NCI-H460 (cell line): ENCODE measurements around the gene KMT2C. TPM values are rescaled to one million over a fixed set of nuclear protein-coding genes. Genes with fewer than 3 reads are reported as not detected.
"Not testable (repeated sequence)": the region's sequence is repeated elsewhere in the genome, so short reads cannot be mapped to it uniquely, and the experiment has no call there.

ENCODE experiments used
- DNase-seq: peaks from one replicate; pipeline ENCODE4 v3.0.0-alpha.2; 2016; ENCODE audit warnings: low read depth; ENCODE audit errors: extremely low read depth
- total RNA-seq: library from RNA; depleted of rRNA; stranded (reverse); fragments of >200 nt; shearing (Covaris generic); gene quantifications from 2 replicates; pipeline ENCODE4 v1.2.3, GENCODE V29; 2014

Gene KMT2C
- total RNA-seq, 1 experiment from 2014 or later: 18.6 TPM

DNA sequence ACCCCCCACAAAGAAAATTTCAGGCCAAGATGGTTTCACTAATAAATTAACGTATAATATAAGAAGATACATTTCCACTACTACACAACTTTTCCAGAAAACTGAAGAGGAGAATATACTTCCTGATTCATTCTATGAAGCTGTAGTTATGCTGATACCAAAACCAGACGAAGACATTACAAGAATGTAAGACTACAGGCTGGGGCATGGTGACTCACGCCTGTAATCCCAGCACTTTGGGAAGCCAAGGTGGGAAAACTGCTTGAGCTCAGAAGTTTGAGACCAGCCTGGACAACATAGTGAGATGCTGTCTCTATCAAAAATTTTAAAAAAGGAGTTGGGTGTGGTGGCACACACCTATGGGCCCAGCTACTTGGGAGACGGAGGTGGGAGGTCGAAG is 201.4 kb downstream of the KMT2C start:
- DNase-seq: not testable (repeated sequence)

DNA sequence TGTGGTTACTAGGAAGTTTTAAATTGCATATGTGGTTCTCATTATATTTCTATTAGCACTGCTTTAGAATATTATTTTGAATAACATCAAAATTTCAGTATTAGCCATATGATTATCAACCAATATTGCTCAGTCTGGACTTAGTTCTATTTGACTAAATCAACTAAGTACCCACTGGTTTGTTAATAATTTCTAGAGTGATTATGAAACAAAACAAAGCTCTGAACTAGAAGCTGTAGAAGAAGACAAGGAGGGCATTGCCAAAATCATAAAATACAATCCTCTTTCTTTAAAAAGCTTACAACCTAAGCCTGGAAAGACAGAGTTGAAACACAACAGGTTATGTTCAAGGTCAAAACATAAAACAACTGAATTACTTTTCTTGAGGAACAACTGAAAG is 204.7 kb downstream of the KMT2C start:
- DNase-seq: no peak

- DNase-seq: not testable (repeated sequence)
Observed at GRCh38 chr7:152219556-152219955, 216.2 kb downstream of the KMT2C start.

DNA sequence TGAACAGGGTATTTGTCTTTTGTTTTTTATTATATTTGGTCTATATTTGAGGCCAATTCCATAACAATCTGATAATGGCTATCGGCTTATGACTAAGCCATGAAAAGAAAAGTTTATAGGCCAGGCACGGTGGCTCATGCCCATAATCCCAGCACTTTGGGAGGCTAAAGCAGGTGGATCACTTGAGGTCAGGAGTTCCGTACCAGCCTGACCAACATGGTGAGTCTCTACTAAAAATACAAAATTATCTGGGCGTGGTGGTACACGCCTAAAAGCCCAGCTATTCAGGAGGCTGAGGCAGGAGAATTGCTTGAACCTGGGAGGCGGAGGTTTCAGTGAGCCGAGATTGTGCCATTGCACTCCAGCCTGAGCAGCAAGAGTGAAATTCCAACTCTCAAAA is 227.0 kb downstream of the KMT2C start:
- not testable (repeated sequence) for DNase-seq

DNA sequence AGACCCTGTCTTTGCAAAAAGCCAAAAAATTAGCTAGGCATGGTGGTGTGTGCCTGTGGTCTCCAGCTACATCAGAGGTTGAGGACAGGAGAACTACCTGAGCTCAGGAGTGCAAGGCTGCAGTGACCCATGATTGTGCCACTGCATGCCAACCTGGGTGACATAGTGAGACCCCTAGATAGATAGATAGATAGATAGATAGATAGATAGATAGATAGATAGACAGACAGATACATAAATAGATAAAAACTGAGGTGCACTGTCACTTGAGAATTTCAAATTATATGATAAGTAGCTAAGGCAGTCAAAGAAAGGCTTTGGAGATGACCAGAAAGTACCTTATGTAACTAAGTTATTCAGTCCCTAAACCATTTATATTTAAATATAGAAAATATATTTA is 231.4 kb downstream of the KMT2C start:
- not testable (repeated sequence) for DNase-seq

DNA sequence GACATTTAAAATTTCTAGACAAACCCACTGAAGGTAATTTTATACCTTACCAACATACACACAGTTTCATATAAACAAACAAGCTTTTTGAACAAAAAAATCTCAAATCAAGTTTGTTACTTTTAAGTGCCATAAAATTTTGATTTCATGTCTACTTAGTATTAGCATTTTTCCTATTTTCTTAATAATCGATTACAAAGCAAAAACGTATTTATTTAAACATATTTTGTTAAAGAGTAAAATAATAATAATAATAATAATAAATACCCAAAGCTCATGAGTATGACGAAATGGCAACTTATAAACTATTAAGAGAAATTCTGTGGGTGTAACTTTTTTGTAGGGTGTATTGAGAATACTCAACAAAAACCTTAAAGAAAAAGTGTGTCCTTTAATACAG is 232.7 kb downstream of the KMT2C start:
- no peak for DNase-seq

GRCh38 chr7:152202056-152202455 is 233.7 kb downstream of the KMT2C start:
- DNase-seq: no peak

GRCh38 chr7:152200395-152200794 is 235.4 kb downstream of the KMT2C start:
- no peak for DNase-seq

DNA sequence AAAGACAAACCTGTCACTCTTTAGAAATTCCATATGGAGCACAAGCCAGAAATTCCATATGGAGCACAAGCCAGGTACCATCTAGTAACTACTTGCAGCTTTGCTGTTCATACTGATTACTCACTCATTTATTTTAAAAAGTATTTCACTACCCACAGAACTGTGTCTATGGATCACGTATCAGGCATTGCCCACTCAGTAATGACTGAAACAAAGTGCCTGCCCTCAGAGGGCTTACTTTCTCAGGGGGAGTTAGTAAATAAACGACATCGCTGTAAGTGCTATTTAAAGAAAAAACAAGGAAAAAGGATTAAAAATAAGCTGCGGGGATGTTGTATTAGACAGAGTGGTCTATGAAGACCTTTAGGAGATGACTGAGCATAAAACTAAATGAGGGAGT is 239.4 kb downstream of the KMT2C start:
- DNase-seq: no peak

GRCh38 chr7:152193880-152194279 is 241.9 kb downstream of the KMT2C start:
- DNase-seq: no peak

- DNase-seq: no peak
Observed at GRCh38 chr7:152189061-152189460, 246.7 kb downstream of the KMT2C start.

- DNase-seq: no peak
Observed at GRCh38 chr7:152185558-152185957, 250.2 kb downstream of the KMT2C start.

- DNase-seq: no peak
Observed at GRCh38 chr7:152180587-152180986, 255.2 kb downstream of the KMT2C start.

DNA sequence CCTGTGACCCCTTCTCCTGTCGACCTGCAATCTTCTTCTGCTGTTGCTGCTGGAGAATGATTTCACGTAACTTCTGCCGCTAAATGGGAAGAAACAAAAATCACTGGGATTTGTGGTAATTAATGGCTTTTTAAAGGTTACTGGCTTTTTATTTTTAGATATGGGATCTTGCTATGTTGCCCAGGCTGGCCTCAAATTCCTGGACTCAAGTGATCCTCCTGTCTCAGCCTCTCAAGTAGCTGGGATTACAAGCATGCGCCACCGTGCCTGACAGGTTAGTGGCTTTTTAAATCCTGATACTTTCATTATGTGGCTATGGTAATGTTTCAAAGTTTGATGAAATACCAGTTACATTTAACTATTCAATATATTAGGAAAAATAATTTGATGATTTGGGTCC is 255.8 kb downstream of the KMT2C start:
- DNase-seq: no peak

- DNase-seq: no peak
Observed at GRCh38 chr7:152178405-152179058, 257.3 kb downstream of the KMT2C start.

DNA sequence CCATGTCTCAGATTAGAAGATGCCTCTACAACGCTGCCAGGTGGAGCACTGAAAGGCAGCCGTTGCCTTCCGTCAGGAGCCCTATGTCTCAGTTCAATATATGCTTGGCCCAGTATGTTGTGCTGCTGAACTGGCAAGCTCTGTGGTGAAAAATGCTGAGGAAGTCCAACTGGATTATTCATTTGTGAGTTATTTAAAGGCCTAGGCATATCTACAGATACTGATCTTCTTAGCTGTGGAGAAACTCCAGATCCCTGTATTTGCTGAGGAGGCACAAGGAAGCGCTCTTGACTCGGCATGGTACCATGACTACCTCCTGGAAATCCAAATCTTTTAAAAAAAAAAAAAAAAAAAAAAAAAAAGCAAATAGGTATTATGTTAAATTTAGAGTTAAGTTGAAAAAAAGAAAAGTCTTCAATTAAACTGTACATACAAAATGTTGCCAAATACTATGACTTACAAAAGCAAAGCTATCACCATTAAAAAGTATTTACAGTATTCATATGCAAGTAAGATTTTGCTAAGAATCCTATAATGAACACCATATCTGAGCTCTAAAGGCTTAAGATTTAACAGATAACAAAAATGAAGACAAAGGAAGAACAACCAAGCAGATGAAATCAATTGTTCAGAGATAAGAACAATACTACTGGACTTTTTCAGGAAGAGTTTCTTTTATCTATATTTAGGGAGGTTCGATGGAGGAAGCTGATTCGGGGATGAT is 258.0 kb downstream of the KMT2C start:
- no peak for DNase-seq

- DNase-seq: no peak
Observed at GRCh38 chr7:152176797-152177196, 259.0 kb downstream of the KMT2C start.

GRCh38 chr7:152173372-152174070 is 262.3 kb downstream of the KMT2C start:
- no peak for DNase-seq

DNA sequence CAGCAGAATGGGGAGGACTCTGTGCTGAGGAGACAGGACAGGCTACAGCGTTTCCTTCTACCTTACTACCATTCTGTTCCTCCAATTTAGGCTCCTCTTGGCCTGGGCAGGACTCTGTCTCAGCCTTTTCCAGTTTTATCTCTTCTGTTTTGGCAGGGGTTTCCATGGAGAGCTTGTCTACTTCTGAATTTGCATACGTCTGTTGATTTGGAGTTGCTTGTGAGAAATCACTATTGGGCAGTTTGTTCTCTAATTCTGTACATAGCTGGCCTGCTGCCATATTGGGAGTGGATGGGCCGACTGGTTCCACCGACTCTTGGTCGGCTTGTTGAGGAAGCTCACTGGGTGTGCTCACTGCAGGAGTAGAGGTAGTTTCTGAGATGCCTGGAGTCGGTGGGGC is 273.5 kb downstream of the KMT2C start:
- DNase-seq: no peak

GRCh38 chr7:152161171-152161570 is 274.6 kb downstream of the KMT2C start:
- DNase-seq: no peak

- DNase-seq: no peak
Observed at GRCh38 chr7:152158801-152159587, 276.8 kb downstream of the KMT2C start.
